ENCODE results near the gene NLRP14. TPM values are rescaled to one million over a fixed set of nuclear protein-coding genes. Genes with fewer than 3 reads are reported as not detected.

NLRP14 gene
- total RNA-seq, 4 donors from 2014 or later, result 0.11 to 0.15 TPM; not detected in 2

GRCh38 chr11:7050191-7050590, 29.9 kb downstream of the NLRP14 start:
- no peaks in the 10 kb centered on the region for H3K27me3 ChIP-seq
- WGBS, 2 donors, result 100% methylated on average over 1 of the region's 1 CpG
- intact Hi-C loops (cut with DNase I), result no loop called here
- no peaks in the 10 kb centered on the region for H3K9me3 ChIP-seq
- TF ChIP-seq POLR2A (IDR thresholded peaks at IDR 0.05) (no peak), CTCF (IDR thresholded peaks at IDR 0.05) (no peak)
- no peak overlapping the region for H3K4me3 ChIP-seq (replicated peaks in 1 of 3)
- H3K36me3 ChIP-seq, result no peaks in the 10 kb centered on the region
- H3K27ac ChIP-seq, result no peak overlapping the region
- H3K4me1 ChIP-seq, result no peaks in the 10 kb centered on the region
- DNase-seq, result no peak

GRCh38 chr11:7056828-7057513, 36.7 kb downstream of the NLRP14 start:
- Histone ChIP-seq H3K9me3 (no peaks in the 10 kb centered on the region), H3K27ac (no peak overlapping the region), H3K36me3 (no peaks in the 10 kb centered on the region), H3K27me3 (no peaks in the 10 kb centered on the region), H3K4me1 (no peaks in the 10 kb centered on the region), H3K4me3 (replicated peaks in 1 of 3) (no peak overlapping the region)
- DNase-seq, result no peak
- TF ChIP-seq CTCF (IDR thresholded peaks at IDR 0.05), result no peak
- TF ChIP-seq POLR2A (IDR thresholded peaks at IDR 0.05), result no peak
- 72 to 75% methylated on average over 6 of the region's 6 CpGs for WGBS, 2 donors
- intact Hi-C loops (cut with DNase I), result no loop called here

GRCh38 chr11:7057641-7058040, 37.4 kb downstream of the NLRP14 start:
- no peak overlapping the region for H3K4me3 ChIP-seq (replicated peaks in 1 of 3)
- no peak for TF ChIP-seq CTCF (IDR thresholded peaks at IDR 0.05)
- TF ChIP-seq POLR2A (IDR thresholded peaks at IDR 0.05), result no peak
- no peaks in the 10 kb centered on the region for H3K36me3 ChIP-seq
- DNase-seq, result no peak
- no peaks in the 10 kb centered on the region for H3K27me3 ChIP-seq
- H3K9me3 ChIP-seq, result no peaks in the 10 kb centered on the region
- 32 to 45% methylated on average over 2 of the region's 2 CpGs for WGBS, 2 donors
- H3K4me1 ChIP-seq, result no peaks in the 10 kb centered on the region
- H3K27ac ChIP-seq, result no peak overlapping the region
- intact Hi-C loops (cut with DNase I), result no loop called here

- no peaks in the 10 kb centered on the region for H3K9me3 ChIP-seq
- no peaks in the 10 kb centered on the region for H3K27me3 ChIP-seq
- no peaks in the 10 kb centered on the region for H3K36me3 ChIP-seq
- H3K4me3 ChIP-seq (replicated peaks in 1 of 3), result no peak overlapping the region
- TF ChIP-seq POLR2A (IDR thresholded peaks at IDR 0.05) (no peak), CTCF (IDR thresholded peaks at IDR 0.05) (no peak)
- intact Hi-C loops (cut with DNase I), result no loop called here
- no peaks in the 10 kb centered on the region for H3K4me1 ChIP-seq
- H3K27ac ChIP-seq, result no peak overlapping the region
- DNase-seq, result no peak
- 76 to 85% methylated on average over 1 of the region's 1 CpG for WGBS, 2 donors
These were observed 40.6 kb downstream of the NLRP14 start for GRCh38 chr11:7060868-7061267.

GRCh38 chr11:7062534-7062933, 42.3 kb downstream of the NLRP14 start:
- Histone ChIP-seq H3K4me3 (replicated peaks in 1 of 3) (no peak overlapping the region), H3K27me3 (no peaks in the 10 kb centered on the region), H3K9me3 (no peaks in the 10 kb centered on the region), H3K4me1 (no peaks in the 10 kb centered on the region), H3K27ac (no peak overlapping the region), H3K36me3 (no peaks in the 10 kb centered on the region)
- TF ChIP-seq POLR2A (IDR thresholded peaks at IDR 0.05), result no peak
- WGBS, 2 donors, result 93 to 95% methylated on average over 2 of the region's 2 CpGs
- intact Hi-C loops (cut with DNase I), result no loop called here
- no peak for DNase-seq

Data from thyroid gland (tissue), 4 donors.